GF-D8 (cell line): Measurements from ENCODE around the gene INPP4B.

ENCODE experiments used
- DNase-seq: peaks from one replicate; lab custom pipeline; 2025; lab: John Stamatoyannopoulos, UW

INPP4B gene

DNA sequence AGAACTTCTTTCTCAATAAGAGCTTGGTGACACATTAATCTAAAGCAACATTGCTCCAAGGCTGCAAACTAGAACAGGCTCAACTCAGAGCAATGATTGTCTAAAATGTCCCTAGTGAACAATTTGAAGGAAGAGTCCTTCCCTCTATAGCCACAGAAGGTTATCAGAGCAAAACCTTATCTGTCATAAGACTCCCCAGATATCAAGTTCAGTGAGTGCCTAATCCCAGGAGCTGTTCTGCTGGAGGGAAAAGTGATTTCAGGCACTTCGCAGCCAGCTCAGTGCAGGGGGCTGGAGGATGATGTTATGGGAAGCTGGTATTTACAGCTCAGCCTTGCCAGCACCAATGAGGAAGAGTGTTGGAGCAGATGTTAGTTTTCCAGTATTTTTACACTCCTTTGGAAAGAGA is 497.5 kb downstream of the INPP4B start:
- DNase-seq, result no peak

DNA sequence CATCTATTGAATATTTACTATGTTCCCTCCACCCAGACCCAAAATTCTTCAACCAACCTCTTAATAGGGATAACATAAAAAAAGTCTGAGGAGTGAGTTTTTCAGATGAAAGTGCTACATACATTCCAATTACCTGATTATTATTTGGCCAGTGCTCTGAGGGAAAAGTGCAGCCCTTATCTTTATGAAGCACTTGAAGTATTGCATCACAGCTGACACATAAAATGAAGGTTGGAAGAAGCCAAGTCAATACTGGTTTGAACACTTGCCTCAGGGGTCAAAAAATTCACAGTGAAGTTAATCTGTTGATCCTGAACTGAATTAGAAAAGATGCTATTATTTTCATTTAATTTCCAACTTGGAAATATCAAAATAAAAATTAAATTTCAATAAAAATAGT is 498.9 kb downstream of the INPP4B start:
- peak; percentile 36 for DNase-seq

DNA sequence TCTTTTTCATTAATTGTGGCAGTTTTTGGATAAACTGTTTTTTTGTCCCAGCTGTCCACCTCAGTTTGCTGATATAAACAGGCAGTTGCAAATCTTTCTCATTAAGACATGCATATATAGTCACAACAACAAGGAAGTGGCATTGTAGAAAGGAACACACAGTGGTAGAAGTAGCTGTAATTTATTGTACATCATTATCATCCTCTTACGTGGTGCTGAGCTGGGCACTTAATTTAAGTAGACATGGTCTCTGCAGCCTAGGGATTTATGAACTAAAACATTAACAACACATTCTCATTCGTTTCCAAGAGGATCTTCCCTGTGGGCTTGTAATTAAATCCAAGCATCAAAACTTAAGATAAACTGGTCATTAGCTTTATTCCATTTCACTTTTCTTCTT is 500.2 kb downstream of the INPP4B start:
- DNase-seq, result no peak

DNA sequence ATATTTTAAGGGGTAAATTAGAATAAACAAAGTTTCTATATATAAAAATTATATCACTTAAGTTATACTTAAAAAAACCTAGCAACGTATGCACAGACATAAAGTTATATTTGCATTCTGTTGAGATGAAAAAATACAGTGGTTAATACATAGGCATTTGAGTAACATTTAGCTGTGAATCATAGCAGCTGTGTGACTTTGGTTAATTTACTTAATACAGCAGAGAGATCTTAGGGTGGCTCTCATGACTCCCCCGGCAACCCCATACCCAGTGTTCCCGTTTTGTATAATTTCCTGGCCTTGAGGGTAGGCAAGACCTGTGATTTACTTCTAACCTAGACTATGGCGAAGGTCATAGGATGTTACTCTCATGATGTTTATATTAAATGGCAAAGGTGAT is 504.8 kb downstream of the INPP4B start:
- DNase-seq, result no peak

DNA sequence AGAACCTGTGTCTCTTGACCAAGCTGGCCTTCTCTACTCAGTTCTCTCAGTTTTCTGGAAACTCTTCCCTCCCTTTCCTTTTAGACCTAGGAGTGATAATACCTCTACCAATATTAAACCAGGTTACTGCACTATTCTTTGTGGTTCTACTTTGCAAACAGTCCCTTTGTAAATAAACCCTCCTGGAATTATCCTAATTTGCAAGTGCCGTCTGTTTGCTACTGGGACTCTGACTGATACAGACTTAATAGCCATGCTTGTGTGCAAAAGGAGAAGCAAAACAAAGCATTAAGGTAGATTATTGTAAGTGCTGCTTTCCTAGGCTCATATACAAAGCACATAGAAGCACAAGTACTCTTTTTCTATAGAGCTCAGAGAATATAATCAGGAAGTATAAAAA is 507.0 kb downstream of the INPP4B start:
- DNase-seq, result no peak

DNA sequence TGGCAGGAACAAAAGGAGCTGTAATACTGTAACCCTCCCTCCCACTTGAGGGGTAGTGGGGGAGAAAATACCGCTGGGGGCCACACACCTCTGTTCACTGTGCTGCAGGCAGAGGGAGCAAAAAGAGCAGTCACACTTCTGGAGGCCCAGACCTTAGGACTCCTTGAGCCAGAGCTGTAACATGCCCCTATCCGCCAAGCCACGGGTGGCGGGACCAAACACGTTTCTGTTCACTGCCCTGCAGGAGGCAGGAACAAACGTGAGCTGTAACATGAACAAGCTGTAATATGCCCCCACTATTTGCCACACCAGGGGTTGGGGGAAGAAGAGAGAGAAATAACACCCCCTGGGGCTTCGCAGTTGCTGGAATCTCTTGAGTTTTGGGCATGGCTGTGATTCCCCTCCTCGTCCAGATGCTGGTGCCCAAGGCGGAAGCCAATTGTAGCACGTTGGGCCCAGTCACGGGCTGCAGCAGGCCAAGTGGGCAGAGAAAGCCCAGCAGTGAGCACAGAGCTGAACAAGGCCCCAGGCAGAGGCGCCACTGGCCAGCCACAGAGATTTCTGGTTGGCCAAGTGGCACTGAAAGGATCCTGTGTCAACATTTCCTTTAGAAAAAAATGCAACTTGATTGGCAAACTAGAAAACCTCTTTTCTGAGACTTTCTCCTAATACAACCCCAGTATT is 509.7 kb downstream of the INPP4B start:
- DNase-seq, result no peak

DNA sequence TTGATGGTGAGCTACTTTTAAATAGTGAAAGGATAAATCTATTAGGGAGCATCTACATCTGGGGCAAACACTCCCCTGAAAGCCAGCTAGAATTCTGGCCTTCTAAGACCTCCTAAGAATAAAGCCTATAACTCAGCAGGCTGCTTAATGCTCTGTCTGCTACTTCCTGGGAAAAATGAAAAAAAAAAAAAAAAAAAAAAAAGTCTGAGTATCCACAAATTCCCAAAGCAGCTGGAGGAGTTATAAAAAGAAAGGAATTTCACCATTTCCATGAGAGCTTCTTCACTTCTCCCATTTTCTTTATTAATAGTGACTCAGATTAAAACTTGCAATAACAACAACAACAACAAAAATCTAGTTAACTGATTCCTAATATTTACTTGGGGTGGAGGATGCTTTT is 511.2 kb downstream of the INPP4B start:
- no peak for DNase-seq

DNA sequence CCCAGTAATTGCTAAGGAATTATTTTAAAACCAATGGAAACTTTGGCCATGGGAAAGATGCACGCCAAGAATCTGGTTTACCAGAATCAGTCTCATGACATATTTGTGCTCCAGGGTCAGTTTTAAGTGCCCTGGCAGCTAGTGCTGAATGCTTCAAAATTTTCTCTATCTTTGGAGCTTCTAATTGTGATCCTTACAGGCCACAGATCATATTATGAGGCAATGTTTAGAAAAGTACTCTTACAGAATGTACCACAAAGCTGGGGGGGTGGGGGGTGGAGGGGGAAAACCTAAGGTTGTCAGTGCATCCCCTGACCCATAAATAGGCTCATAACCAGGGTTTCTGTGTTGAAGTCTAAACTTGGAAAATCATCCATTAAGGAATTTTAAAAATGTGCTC is 514.5 kb downstream of the INPP4B start:
- DNase-seq, result no peak

DNA sequence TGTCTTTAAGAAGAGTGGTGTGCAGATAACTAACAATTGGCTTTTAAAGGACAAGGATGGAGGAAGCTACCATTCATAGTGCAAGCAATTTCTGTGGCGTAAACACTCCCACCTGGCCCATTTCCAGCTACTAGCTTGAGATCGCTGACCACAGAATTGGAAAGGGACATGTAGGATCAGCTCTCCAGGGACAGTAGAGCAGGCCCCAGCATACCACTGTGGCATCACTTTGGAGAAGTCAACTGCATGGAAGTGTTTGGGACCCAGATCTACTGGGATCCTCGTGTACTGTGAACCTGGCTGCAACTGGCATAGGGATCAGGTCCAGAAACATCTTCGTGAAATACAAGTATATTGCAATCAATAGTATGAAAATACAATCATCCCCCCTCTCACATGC is 515.0 kb downstream of the INPP4B start:
- no peak for DNase-seq

DNA sequence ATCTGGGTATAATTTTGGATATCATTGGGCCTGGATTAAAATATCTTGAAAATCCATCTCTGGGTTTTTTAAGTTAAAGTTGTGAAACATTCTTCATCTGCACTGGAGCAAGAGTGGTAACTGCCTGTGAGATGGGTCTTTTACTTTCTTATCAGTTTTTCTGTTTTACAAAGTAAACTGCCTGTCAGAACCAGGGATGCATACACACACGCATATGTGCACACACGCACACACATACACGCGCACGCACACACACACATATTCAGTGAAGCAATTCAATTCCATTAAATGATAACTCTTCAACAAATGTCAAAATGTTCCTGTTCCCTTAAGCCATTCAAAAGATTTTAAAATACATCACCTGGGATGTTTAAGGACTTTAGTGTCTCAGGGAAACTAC is 515.8 kb downstream of the INPP4B start:
- DNase-seq, result no peak

DNA sequence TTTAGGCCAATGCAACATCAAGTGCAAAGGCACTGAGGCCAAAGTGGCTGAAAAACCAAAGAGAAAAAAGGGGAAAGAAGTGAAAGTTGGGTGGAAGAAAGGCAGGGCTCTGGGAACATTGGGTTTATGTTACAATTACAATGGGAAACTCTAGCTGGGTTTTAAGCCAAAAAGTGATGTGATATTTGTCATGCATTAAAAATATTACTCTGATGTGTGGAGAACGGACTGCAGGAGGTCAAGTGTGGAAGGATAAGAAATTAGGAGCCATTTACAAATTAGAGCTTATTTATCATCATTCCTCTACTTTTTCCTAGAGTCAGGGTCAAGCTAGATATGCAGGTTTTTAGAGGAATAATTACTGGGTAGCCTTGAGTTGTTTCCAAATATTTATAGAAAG is 516.8 kb downstream of the INPP4B start:
- no peak for DNase-seq

DNA sequence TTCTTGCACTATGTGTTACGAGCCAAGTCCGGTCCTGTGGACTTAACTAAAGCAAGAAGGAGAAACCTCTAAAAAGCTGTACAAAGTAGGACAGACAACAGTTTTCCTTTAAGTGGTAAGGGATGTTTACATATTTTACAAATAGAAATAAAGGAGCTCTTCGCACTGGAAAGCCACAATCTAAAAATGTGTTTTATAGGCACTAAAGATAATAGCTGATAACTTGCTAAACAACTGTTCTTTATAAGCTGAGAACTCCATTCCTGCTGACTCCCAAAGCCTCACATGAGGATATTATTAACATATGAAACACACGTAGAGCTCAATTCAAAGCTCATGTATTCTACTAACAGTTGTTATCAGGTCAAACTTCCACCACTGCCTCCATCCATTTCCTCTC is 519.9 kb downstream of the INPP4B start:
- DNase-seq, result no peak

DNA sequence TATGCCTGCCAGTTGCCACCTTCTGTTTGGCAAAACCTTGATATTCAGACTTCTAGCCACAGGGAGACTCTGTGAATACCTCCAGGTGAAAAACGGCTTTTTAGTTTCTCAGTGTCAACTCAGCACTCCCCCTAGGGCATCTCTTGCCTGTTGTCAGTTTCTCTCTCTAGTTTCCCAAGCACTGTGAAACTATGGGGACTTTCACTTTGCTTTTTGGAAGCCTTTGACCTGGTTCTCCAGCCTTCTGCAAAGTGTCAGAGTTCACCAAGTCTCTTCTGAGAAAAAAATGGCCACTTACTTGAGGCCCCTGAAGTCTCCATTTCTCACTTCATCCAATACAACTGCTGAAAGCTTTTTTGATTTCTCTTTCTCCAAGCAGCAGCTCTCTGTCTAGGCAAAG is 521.5 kb downstream of the INPP4B start:
- DNase-seq, result no peak

DNA sequence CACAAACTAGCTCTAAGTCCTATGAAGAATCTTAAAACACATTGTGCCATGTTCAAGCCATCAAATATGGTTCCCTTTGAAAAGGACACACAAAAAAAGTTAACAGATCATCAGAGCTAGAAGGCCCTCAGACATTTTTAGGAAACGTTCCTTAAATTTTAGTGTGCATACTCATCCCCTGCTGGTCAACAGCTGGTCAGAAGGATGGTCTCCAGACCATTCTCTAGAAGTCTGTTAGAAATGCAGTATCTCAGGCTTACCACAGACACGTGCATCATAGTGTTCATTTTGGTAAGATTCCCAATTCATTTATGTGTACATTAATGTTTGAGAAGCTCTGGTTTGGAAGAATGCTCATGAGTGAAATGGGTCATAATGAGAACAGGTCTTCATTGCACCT is 523.1 kb downstream of the INPP4B start:
- DNase-seq, result no peak

DNA sequence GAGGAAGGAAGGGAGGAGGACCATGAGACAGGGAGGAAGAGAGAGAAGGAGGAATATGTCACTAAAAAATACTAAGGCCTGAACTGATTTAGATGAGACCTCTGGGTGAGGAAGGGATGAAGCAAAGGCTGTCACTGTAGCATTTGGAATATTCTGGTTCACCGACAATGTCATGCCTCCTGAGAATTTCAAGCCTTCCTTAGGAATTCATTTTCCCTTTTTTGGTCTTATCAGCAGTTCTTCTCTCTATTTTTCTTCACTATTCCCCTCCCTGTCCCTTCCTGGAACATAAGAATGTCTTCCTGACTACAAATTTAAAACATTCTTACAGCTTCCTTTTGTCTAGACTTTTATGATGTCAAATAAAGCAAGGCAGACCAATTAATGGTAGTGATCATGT is 527.8 kb downstream of the INPP4B start:
- no peak for DNase-seq

DNA sequence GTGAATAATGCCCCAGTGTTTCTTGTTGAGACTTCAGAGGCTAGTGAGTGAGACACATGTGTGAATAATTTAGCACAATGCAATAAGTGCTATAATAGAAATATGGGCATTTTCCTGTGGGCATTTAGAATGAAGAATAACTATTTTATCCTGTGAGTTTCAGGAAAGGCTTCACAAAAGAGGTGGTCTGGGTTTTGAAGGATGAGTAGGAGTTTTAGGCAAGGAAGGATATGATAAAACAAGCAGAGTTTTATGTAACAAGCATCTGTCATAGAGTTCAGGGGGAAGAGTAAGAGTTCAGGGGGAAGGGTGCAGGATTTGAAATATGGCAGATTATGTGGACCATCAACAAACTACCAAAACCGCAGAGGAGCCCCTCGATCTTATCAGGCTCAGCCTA is 529.2 kb downstream of the INPP4B start:
- no peak for DNase-seq

DNA sequence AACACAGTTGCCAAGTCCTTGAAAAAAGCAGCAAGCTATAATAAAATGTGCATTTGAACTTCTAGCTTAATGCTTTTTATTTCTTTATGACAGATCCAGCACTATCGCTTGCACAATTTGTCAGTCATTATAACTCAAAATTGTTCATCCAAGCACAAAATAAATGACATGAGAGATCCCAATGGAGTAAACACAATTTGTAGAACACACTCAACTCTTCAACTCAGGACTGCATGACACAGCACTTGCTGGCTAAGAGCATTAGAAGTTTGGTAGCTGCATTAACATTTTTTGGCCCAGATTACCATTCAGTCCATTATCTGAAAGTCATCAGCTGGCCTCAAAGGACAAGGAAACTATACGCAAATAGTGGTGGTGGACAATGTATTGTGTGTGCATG is 530.1 kb downstream of the INPP4B start:
- no peak for DNase-seq

DNA sequence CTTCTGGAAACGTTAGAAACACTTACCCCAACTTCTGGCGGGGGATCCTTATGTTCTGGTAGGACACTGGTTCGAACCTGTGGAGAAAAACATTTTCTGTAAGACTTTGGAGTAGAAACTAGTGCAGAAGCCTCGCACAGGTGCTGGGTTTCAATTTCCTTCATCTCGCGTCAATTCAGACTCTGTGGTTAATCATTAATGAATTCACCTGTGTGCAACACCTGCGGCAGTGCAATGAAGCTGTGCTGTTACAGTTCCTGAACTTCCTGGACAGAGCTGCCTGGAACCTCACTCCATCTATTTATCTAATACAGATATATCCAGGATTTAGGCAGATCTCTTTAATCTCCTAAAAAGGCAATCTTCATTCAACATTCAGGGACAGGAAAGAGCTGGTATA is 531.4 kb downstream of the INPP4B start:
- no peak for DNase-seq

DNA sequence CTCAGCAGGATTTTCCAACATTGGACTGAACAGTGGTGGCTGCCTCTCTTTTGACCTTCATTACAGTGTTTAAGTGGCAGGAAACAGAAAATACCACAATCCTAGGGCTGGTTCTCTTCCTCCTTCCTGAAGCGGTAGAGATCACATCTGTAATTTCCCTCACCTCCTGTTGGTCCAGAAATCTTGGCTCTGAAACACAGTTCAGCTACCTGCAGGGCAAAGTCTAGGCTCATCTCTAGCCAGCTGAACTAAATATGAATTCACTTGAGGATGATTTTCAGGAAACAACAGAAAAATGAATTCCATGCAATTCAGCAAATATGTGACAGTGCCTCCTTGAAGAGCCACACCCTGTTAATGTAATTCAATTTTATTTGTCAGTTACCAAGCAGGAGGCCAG is 531.9 kb downstream of the INPP4B start:
- no peak for DNase-seq

DNA sequence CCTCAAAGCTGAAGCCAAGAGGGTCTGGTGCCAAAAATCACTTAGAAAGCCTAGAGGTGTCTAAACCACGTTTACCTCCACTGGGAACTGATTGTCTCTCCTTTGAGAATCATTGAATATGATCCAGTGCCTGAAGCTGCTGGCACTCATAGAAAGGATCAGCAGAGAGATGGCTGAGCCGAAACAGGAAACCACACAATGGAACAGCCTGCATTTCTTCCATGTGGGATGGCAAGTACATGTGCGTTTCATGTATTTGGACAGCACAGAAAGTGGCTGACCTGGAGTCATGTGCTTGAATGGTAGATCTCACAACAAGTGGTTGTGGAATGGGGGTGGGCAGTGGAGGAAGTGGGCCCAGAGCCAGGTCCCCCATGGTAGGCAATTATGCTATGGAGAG is 533.7 kb downstream of the INPP4B start:
- no peak for DNase-seq

DNA sequence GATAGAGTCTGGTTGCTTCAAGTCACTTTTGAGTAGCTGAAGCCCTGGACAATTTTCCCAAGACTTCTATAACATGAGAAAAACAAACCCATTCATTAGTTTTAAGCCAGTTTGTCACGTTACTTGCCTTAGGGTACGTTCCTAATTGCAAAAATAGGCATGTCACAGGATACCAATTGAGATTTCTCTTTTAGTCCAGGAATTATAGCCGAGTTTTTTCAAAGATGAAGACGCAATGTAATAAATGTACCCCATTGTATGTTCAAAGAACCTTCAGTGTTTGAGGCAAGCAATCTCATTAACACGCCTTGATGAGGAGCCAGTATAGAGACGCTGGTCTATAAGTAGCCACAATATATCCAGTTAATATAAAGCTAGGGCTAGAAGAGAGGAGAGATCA is 534.2 kb downstream of the INPP4B start:
- no peak for DNase-seq

DNA sequence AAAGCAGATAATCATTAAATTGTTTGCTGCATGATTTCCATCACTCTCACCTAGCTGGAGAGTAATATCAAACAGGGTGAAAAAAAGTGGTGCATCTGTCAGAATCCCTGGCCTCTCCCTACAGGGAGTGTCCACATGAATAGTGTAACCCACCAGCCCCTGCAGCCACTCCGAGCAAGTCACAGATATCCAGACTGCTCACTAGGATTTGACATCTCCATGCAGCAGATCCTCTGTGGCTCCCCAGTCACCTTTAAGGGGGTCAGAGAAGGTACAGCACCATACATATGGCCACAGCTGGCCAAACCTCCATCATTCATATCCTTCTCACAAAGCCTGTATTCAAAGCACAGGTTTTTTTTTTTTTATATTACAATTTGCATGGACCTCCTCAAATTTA is 536.3 kb downstream of the INPP4B start:
- DNase-seq, result no peak

DNA sequence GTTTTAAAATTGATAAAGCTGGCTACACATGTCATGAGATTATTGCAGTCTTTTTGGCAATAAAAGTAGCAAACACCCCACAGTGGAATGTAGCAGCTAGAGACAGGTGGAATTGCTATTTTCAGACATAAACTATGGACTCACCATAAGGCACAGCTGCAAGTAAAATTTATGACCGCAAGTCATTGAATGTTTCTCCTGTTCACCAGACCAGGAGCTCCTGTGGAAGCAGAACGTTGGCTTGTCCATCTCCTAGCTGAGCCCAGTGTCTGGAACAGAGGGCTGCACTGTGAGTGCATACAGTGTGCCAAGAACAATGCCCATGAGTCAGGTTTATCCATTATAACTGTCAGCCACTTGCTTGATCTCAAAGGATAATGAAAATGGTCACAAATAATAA is 538.2 kb downstream of the INPP4B start:
- DNase-seq, result no peak

DNA sequence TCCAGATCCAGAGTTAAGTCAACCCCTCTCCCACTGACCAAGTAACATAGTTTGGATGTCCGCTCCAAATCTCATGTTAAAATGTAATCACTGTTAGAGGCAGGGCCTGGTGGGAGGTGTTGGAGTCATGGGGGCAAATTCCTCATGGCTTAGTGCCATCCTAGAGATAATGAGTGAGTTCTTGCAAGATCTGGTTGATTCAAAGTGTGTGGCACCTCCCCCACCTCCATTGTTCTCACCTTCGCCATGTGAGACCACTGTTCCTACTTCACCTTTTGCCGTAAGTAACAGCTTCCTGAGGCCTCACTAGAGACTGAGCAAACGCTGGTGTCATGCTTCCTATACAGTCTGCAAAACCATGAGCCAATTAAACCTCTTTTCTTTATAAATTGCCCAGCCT is 548.8 kb downstream of the INPP4B start:
- no peak for DNase-seq

DNA sequence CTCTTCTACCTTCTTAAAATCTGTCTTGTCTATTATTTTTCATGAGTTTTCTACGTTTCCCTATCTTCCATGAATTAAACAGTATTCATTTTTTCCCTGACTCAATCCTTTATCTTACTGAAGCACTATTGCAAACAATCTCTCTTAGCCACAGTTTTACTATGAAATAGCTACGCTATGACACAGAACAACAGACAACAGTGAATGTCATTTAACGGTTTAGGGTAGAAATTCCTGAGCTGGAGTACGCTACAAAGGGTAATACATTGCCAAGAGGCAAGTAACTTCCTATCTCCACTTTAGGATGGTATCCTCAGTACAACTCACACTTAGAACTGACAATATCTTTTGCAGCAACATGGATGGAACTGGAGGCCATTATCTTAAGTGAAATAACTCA is 552.6 kb downstream of the INPP4B start:
- no peak for DNase-seq
